Mucosa of descending colon (tissue), 3 donors: Measurements from ENCODE around the gene SUFU. TPM values are rescaled to one million over a fixed set of nuclear protein-coding genes. Genes with fewer than 3 reads are reported as not detected.

Source experiments
- ATAC-seq: fragments of 200-7000 bp; cut with Tn5 transposase; one replicate; pipeline ENCODE4 v1.9.1; 2020; ENCODE audit warnings: mild to moderate bottlenecking, moderate library complexity
- DNase-seq, 3 donors: peaks; one replicate each; pipeline ENCODE4 v3.0.0-alpha.2; 2020
- H3K36me3 ChIP-seq: fragments of 200-600 bp; one replicate; pipeline ENCODE4 v1.8.0; 2021; ENCODE audit warnings: low read depth, mild to moderate bottlenecking
- H3K4me1 ChIP-seq: fragments of 200-600 bp; one replicate; pipeline ENCODE4 v1.8.0; 2021; ENCODE audit warnings: low read depth, mild to moderate bottlenecking
- H3K4me3 ChIP-seq: fragments of 200-600 bp; one replicate; pipeline ENCODE4 v1.8.0; 2021; ENCODE audit warnings: mild to moderate bottlenecking
- H3K9me3 ChIP-seq: fragments of 200-600 bp; one replicate; pipeline ENCODE4 v1.8.0; 2021; ENCODE audit warnings: mild to moderate bottlenecking
- CTCF ChIP-seq: fragments of 200-600 bp; IDR thresholded peaks from one replicate; pipeline ENCODE4 v1.8.0; 2022; ENCODE audit warnings: antibody characterized with exemption, mild to moderate bottlenecking
- intact Hi-C, 2 donors: fragments of 100-400 bp; cut with DNase I in 1 of 2; cut with micrococcal nuclease in 1 of 2; formaldehyde crosslinking; loops; one replicate each; pipeline versions ENCODE4 v1.11.0 to v1.11.1; 2022; cut with DNase I, micrococcal nuclease
- total RNA-seq, 3 donors: library from RNA; stranded (reverse); fragmentation: NEBNext Ultra II Directional in 2 of 3; extraction: Animal tissue kit (Norgen Biotek cat#: 25700) in 2 of 3; gene quantifications; one replicate each; pipeline versions ENCODE4 v1.2.1 to v1.2.4, GENCODE V29; 2021 to 2023
- donor health status: DM: no; HTN: no; CAD: no; lungs with moderate emphysema.
- donor health status: DM: no; HTN: no; CAD: no.
- donor health status: DM: no; HTN: yes; CAD: no.

SUFU gene
- total RNA-seq, 3 donors from 2014 or later, result 9.0 to 13.9 (median 9.5) TPM

GRCh38 chr10:102624751-102625645 lies 121.2 kb downstream of the SUFU start:
- Histone ChIP-seq H3K4me3 (no peak overlapping the region), H3K9me3 (no peaks in the 10 kb centered on the region), H3K36me3 (no peaks in the 10 kb centered on the region), H3K4me1 (peaks cover 10% of the 10 kb centered on the region)
- TF ChIP-seq CTCF, result no peak
- peak in 1 of 3 donors; percentile 4 for DNase-seq
- ATAC-seq, result no peak
- intact Hi-C loops, result no loop called here

- no peaks in the 10 kb centered on the region for H3K36me3 ChIP-seq
- intact Hi-C loops, result no loop called here
- H3K9me3 ChIP-seq, result no peaks in the 10 kb centered on the region
- TF ChIP-seq CTCF, result no peak
- DNase-seq, result peak in 1 of 3 donors; percentile 6
- peaks cover 4% of the 10 kb centered on the region for H3K4me1 ChIP-seq
- H3K4me3 ChIP-seq, result no peak overlapping the region
- ATAC-seq, result no peak
Measured at GRCh38 chr10:102626026-102626685, 122.4 kb downstream of the SUFU start.

DNA sequence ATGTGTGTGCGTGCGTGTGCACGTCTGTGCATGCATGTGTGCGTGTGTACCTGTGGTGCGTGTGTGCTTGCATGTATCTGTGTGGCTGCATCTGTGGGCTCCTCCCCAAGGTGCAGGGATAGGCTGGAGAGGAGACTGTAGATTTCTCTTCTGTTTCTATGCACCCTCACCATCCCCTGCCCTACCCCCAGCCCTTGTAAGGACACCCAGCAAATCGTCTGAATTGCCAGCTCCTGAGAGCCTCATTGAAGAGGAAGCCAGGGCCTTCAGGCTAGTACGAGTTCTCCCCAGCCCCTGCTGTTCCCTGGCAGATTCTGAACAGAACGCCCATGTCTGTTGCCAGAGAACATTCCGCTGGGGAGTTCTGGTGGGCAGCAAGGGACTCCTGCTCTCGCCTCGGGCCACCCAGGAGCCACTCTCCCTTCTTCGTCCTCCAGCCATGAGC lies 123.5 kb downstream of the SUFU start:
- Histone ChIP-seq H3K4me3 (no peak overlapping the region), H3K4me1 (peaks cover 5% of the 10 kb centered on the region), H3K36me3 (no peaks in the 10 kb centered on the region), H3K9me3 (no peaks in the 10 kb centered on the region)
- TF ChIP-seq CTCF, result no peak
- DNase-seq, result peak in 1 of 3 donors; percentile 13
- peak; percentile 5 for ATAC-seq
- intact Hi-C loops, result no loop called here

DNA sequence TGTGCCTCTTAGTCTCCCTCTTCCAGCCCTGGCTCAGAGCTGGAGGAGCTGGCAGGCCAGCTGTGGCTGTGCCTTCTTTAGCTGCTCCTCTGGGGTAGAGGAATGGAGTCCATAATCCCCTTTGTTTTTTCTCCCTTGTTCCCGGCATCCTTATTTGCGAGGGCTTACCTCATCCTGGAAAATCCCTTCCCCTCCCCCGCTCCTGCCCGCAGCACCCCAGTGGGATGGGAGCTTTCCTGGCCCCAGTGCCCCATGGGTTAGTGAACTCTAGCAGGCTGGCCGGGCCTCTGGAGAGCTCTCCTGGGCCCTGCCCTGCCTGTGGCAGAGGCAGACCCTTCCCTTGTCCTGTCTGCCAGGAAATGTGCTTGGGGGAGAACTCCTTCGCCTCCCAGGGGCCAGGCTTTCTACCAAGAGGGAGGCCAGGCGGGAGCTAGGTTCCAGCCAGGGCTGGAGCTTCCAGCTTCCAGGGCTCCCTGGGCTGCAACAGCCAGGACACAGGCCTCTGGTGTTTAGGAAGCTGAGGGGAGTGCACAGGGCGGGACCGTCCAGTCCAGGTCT lies 124.0 kb downstream of the SUFU start:
- H3K4me1 ChIP-seq, result peaks cover 6% of the 10 kb centered on the region
- intact Hi-C loops, result no loop called here
- DNase-seq, result peak in 2 of 3 donors; percentile 26 to 60
- H3K4me3 ChIP-seq, result no peak overlapping the region
- peak; percentile 29 for ATAC-seq
- no peaks in the 10 kb centered on the region for H3K36me3 ChIP-seq
- H3K9me3 ChIP-seq, result no peaks in the 10 kb centered on the region
- TF ChIP-seq CTCF, result no peak

GRCh38 chr10:102628451-102628911 lies 124.7 kb downstream of the SUFU start:
- Histone ChIP-seq H3K4me1 (peaks cover 13% of the 10 kb centered on the region), H3K9me3 (no peaks in the 10 kb centered on the region), H3K4me3 (no peak overlapping the region), H3K36me3 (no peaks in the 10 kb centered on the region)
- no peak for TF ChIP-seq CTCF
- intact Hi-C loops, result no loop called here
- ATAC-seq (no peak), DNase-seq (peak in 2 of 3 donors; percentile 46 to 60)
